ENCODE measurements around the gene LRP3.
"Not testable (repeated sequence)": the region's sequence is repeated elsewhere in the genome, so short reads cannot be mapped to it uniquely, and the experiment has no call there.

The LRP3 gene

GRCh38 chr19:33175886-33176669 lies 18.1 kb upstream of the LRP3 start:
- H3K4me3 ChIP-seq (ENCODE audit: low read depth, low read length): peak overlapping the region; percentile 96

GRCh38 chr19:33176670-33177416 lies 17.3 kb upstream of the LRP3 start:
- H3K4me3 ChIP-seq (ENCODE audit: low read depth, low read length): peak overlapping the region; percentile 96

- peak overlapping the region; percentile 55 for H3K4me3 ChIP-seq (ENCODE audit: low read depth, low read length)
These were observed 16.6 kb upstream of the LRP3 start for GRCh38 chr19:33177417-33177979.

- no peak overlapping the region for H3K4me3 ChIP-seq (ENCODE audit: low read depth, low read length)
These were observed 7.5 kb upstream of the LRP3 start for GRCh38 chr19:33186431-33187182.

GRCh38 chr19:33187183-33187540 lies 7.0 kb upstream of the LRP3 start:
- no peak overlapping the region for H3K4me3 ChIP-seq (ENCODE audit: low read depth, low read length)

GRCh38 chr19:33189453-33189852 lies 4.7 kb upstream of the LRP3 start:
- H3K4me3 ChIP-seq (ENCODE audit: low read depth, low read length): no peak overlapping the region

GRCh38 chr19:33191092-33191491 lies 3.0 kb upstream of the LRP3 start:
- H3K4me3 ChIP-seq (ENCODE audit: low read depth, low read length): not testable (repeated sequence)

GRCh38 chr19:33191501-33191900 lies 2.6 kb upstream of the LRP3 start:
- no peak overlapping the region for H3K4me3 ChIP-seq (ENCODE audit: low read depth, low read length)

GRCh38 chr19:33192010-33192409 lies 2.1 kb upstream of the LRP3 start:
- H3K4me3 ChIP-seq (ENCODE audit: low read depth, low read length): no peak overlapping the region

GRCh38 chr19:33193269-33193864 lies 763 bp upstream of the LRP3 start:
- H3K4me3 ChIP-seq (ENCODE audit: low read depth, low read length): no peak overlapping the region

GRCh38 chr19:33194532-33194885 lies 379 bp downstream of the LRP3 start:
- peak overlapping the region; percentile 47 for H3K4me3 ChIP-seq (ENCODE audit: low read depth, low read length)

GRCh38 chr19:33194886-33195644 lies 935 bp downstream of the LRP3 start:
- H3K4me3 ChIP-seq (ENCODE audit: low read depth, low read length): peak overlapping the region; percentile 47

GRCh38 chr19:33195645-33196347 lies 1.7 kb downstream of the LRP3 start:
- peak overlapping the region; percentile 47 for H3K4me3 ChIP-seq (ENCODE audit: low read depth, low read length)

- no peak overlapping the region for H3K4me3 ChIP-seq (ENCODE audit: low read depth, low read length)
These were observed 2.5 kb downstream of the LRP3 start for GRCh38 chr19:33196446-33197193.

- H3K4me3 ChIP-seq (ENCODE audit: low read depth, low read length): no peak overlapping the region
These were observed 3.5 kb downstream of the LRP3 start for GRCh38 chr19:33197591-33198000.

- no peak overlapping the region for H3K4me3 ChIP-seq (ENCODE audit: low read depth, low read length)
These were observed 4.0 kb downstream of the LRP3 start for GRCh38 chr19:33198169-33198568.

- no peak overlapping the region for H3K4me3 ChIP-seq (ENCODE audit: low read depth, low read length)
These were observed 5.5 kb downstream of the LRP3 start for GRCh38 chr19:33199441-33200265.

- no peak overlapping the region for H3K4me3 ChIP-seq (ENCODE audit: low read depth, low read length)
These were observed 7.3 kb downstream of the LRP3 start for GRCh38 chr19:33201473-33201872.
